GM12801 (cell line): Measurements from ENCODE around the gene TP53TG3B.
"Not testable (repeated sequence)": the region's sequence is repeated elsewhere in the genome, so short reads cannot be mapped to it uniquely, and the experiment has no call there.

ENCODE experiments used
- TF ChIP-seq, protein P1 (sequence below): IDR thresholded peaks from one replicate; pipeline ENCODE4 v1.5.1; 2011; ENCODE audit warnings: control low read depth; ENCODE audit not compliant: insufficient read length; ENCODE audit errors: extremely low read depth

Gene TP53TG3B, protein sequence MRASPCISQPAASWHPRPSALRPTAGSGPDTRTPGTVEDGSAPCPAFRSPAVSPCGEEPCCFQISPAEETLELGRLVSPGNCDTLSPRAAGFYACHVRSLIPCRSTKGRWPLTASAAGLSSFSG

DNA sequence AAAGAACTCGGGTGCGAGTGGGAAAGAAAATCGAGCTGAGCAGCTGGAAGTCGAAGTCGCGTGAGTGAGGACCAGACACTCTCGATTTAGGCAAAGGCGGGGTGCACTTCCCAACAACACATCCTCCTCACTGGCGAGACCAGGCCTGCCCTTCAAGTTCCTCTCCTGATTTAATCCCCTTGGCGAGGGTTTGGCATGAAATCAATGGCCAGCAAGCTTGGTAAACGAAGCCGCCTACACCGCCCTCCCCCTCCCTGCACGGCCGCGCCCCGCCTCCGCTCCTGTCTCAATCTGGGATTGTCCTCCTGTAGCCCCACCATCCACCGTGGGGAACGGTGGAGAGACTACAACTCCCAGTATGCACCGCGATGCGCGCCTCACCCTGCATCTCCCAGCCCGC is at the start of gene TP53TG3B:
TSS of gene TP53TG3B (plus strand) at position 301 of the 400 bp plus-strand sequence. CDS start at position 369, 68 bp downstream.
- TF ChIP-seq, protein P1, sequence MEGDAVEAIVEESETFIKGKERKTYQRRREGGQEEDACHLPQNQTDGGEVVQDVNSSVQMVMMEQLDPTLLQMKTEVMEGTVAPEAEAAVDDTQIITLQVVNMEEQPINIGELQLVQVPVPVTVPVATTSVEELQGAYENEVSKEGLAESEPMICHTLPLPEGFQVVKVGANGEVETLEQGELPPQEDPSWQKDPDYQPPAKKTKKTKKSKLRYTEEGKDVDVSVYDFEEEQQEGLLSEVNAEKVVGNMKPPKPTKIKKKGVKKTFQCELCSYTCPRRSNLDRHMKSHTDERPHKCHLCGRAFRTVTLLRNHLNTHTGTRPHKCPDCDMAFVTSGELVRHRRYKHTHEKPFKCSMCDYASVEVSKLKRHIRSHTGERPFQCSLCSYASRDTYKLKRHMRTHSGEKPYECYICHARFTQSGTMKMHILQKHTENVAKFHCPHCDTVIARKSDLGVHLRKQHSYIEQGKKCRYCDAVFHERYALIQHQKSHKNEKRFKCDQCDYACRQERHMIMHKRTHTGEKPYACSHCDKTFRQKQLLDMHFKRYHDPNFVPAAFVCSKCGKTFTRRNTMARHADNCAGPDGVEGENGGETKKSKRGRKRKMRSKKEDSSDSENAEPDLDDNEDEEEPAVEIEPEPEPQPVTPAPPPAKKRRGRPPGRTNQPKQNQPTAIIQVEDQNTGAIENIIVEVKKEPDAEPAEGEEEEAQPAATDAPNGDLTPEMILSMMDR = not testable (repeated sequence)
